IMR-90 (cell line): ENCODE results near the gene OPN1SW.

Experiments
- BHLHE40 ChIP-seq: fragments of 150-350 bp; IDR thresholded peaks from 2 replicates; pipeline ENCODE4 v1.6.1; 2016; ENCODE audit warnings: mild to moderate bottlenecking, low read depth, low read length
- FOS ChIP-seq: fragments of 150-350 bp; IDR thresholded peaks from 2 replicates; pipeline ENCODE4 v1.6.1; 2016; ENCODE audit warnings: low read depth, low read length
- MAFK ChIP-seq: IDR thresholded peaks from 2 replicates; pipeline ENCODE4 v1.6.1; 2012; ENCODE audit warnings: low read depth, low read length, improper control_type of control experiment
- MAZ ChIP-seq: IDR thresholded peaks from 2 replicates; pipeline ENCODE4 v1.6.1; 2012; ENCODE audit warnings: low read depth, mild to moderate bottlenecking, low read length, improper control_type of control experiment, moderate library complexity, borderline replicate concordance
- MXI1 ChIP-seq: IDR thresholded peaks from 2 replicates; pipeline ENCODE4 v1.6.1; 2012; ENCODE audit warnings: low read depth, mild to moderate bottlenecking, low read length, moderate library complexity, borderline replicate concordance
- NFE2L2 ChIP-seq: fragments of 150-350 bp; IDR thresholded peaks from 2 replicates; pipeline ENCODE4 v1.6.1; 2016; ENCODE audit warnings: low read depth, mild to moderate bottlenecking, low read length
- POLR2A ChIP-seq: IDR thresholded peaks from 2 replicates; pipeline ENCODE4 v1.6.1; 2012; ENCODE audit warnings: mild to moderate bottlenecking, low read depth, low read length
- RAD21 ChIP-seq: IDR thresholded peaks from 2 replicates; pipeline ENCODE4 v1.6.1; 2012; ENCODE audit warnings: low read length, improper control_type of control experiment
- RCOR1 ChIP-seq: IDR thresholded peaks from 2 replicates; pipeline ENCODE4 v1.6.1; 2012; ENCODE audit warnings: mild to moderate bottlenecking, low read length, improper control_type of control experiment; ENCODE audit not compliant: insufficient replicate concordance
- RFX5 ChIP-seq: IDR thresholded peaks from 2 replicates; pipeline ENCODE4 v1.8.0; 2012; ENCODE audit warnings: low read depth, mild to moderate bottlenecking, low read length, moderate library complexity
- SMC3 ChIP-seq: fragments of 150-350 bp; IDR thresholded peaks from 2 replicates; pipeline ENCODE4 v1.6.1; 2016; ENCODE audit warnings: low read depth, mild to moderate bottlenecking, antibody characterized with exemption, low read length, moderate library complexity
- TF ChIP-seq, protein P1 (sequence below): conservative IDR thresholded peaks from 2 replicates; pipeline ENCODE4 v1.5.1; 2012; ENCODE audit warnings: mild to moderate bottlenecking, low read depth, low read length, improper control_type of control experiment
- TF ChIP-seq, protein P2 (sequence below): fragments of 150-350 bp; IDR thresholded peaks from 2 replicates; pipeline ENCODE4 v1.6.1; 2016; ENCODE audit warnings: low read depth, mild to moderate bottlenecking, low read length, moderate library complexity, borderline replicate concordance

DNA sequence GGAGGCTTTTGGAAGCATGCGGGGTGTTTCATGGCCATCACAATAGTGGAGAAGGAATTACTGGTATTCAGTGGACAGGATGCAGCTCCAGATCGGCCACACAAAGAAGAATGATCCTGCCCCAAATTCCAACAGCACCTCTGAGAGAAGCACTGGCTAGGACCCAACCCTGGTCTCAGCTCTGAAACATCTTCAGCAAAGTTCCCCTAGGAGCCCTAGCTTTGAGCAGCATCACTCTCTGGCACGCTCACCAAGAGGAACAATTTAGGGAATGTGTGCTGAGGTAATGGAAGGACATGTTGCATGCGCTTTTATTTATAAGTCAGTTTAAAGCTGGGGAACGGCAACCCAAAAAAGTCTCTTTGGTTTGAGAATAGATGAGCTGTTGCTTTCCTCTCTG lies 5.5 kb upstream of the OPN1SW start:
- TF ChIP-seq, protein P1, sequence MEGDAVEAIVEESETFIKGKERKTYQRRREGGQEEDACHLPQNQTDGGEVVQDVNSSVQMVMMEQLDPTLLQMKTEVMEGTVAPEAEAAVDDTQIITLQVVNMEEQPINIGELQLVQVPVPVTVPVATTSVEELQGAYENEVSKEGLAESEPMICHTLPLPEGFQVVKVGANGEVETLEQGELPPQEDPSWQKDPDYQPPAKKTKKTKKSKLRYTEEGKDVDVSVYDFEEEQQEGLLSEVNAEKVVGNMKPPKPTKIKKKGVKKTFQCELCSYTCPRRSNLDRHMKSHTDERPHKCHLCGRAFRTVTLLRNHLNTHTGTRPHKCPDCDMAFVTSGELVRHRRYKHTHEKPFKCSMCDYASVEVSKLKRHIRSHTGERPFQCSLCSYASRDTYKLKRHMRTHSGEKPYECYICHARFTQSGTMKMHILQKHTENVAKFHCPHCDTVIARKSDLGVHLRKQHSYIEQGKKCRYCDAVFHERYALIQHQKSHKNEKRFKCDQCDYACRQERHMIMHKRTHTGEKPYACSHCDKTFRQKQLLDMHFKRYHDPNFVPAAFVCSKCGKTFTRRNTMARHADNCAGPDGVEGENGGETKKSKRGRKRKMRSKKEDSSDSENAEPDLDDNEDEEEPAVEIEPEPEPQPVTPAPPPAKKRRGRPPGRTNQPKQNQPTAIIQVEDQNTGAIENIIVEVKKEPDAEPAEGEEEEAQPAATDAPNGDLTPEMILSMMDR = no peak
- no peak for TF ChIP-seq FOS
- TF ChIP-seq BHLHE40 = no peak
- no peak for TF ChIP-seq RAD21
- TF ChIP-seq, protein P2, sequence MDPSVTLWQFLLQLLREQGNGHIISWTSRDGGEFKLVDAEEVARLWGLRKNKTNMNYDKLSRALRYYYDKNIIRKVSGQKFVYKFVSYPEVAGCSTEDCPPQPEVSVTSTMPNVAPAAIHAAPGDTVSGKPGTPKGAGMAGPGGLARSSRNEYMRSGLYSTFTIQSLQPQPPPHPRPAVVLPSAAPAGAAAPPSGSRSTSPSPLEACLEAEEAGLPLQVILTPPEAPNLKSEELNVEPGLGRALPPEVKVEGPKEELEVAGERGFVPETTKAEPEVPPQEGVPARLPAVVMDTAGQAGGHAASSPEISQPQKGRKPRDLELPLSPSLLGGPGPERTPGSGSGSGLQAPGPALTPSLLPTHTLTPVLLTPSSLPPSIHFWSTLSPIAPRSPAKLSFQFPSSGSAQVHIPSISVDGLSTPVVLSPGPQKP = no peak
- TF ChIP-seq SMC3 = no peak
- TF ChIP-seq POLR2A = no peak
- no peak for TF ChIP-seq NFE2L2
- no peak for TF ChIP-seq MAFK
- no peak for TF ChIP-seq RFX5
- TF ChIP-seq MXI1 = no peak
- no peak for TF ChIP-seq RCOR1
- no peak for TF ChIP-seq MAZ
